Measurements from ENCODE around the gene CHD5. TPM values are rescaled to one million over a fixed set of nuclear protein-coding genes. Genes with fewer than 3 reads are reported as not detected.

Gene CHD5
- total RNA-seq, 4 donors from 2014 or later: 0.04 to 0.36 (median 0.13) TPM; not detected in 1

DNA sequence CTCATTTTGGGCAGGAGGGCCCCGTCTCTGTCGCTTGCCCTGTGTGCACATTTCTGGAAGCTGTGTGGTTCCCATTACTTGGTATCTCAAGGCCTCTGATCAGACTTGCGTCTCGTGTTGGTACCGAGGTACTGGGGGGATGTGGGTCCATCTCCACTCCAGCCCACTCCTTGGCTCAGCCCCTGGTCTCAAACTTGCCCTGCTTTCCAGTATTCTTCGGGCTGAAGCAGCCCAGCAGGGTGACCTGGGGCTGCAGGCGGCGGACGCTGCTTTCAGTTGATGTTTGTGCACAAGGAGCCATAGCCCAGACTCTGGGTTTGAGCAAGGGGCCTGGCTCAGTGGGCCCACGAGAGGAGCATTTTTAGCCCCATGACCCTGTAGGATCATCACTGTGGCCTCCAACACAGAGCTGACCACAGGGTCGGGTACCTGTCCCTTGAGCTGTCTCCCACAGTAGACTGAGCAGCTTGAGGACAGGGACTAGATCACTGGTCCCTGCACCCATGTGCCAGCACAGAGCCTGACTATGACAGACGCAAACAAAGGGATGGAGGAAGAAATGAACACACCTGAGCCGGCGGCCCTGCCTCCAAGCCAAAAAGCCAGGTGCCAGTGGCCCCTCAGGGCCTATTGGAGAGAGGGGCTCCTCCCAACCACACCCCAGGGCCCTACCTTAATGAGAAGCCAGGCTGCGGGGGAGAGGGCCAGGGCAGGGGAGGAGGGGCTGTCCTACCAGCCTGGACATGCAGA is 46.8 kb downstream of the CHD5 start:
- WGBS: 74% methylated on average over 14 of the region's 15 CpGs
- H3K27me3 ChIP-seq: peaks cover 20% of the 10 kb centered on the region
- no peak overlapping the region for H3K27ac ChIP-seq
- DNase-seq (ENCODE audit: low spot score in 2 of 2): no peak
- peaks cover 4% of the 10 kb centered on the region for H3K9me3 ChIP-seq
- no peak for TF ChIP-seq EP300 (IDR thresholded peaks at IDR 0.05)
- H3K4me3 ChIP-seq: no peak overlapping the region
- H3K4me1 ChIP-seq: no peaks in the 10 kb centered on the region
- H3K36me3 ChIP-seq: no peaks in the 10 kb centered on the region

- 89% methylated on average over 6 of the region's 9 CpGs for WGBS
- peaks cover 6% of the 10 kb centered on the region for H3K4me1 ChIP-seq
- no peak overlapping the region for H3K27ac ChIP-seq
- no peaks in the 10 kb centered on the region for H3K36me3 ChIP-seq
- H3K9me3 ChIP-seq: peaks cover 4% of the 10 kb centered on the region
- H3K4me3 ChIP-seq: no peak overlapping the region
- H3K27me3 ChIP-seq: peaks cover 26% of the 10 kb centered on the region
- no peak for DNase-seq (ENCODE audit: low spot score in 2 of 2)
- TF ChIP-seq, protein P1, sequence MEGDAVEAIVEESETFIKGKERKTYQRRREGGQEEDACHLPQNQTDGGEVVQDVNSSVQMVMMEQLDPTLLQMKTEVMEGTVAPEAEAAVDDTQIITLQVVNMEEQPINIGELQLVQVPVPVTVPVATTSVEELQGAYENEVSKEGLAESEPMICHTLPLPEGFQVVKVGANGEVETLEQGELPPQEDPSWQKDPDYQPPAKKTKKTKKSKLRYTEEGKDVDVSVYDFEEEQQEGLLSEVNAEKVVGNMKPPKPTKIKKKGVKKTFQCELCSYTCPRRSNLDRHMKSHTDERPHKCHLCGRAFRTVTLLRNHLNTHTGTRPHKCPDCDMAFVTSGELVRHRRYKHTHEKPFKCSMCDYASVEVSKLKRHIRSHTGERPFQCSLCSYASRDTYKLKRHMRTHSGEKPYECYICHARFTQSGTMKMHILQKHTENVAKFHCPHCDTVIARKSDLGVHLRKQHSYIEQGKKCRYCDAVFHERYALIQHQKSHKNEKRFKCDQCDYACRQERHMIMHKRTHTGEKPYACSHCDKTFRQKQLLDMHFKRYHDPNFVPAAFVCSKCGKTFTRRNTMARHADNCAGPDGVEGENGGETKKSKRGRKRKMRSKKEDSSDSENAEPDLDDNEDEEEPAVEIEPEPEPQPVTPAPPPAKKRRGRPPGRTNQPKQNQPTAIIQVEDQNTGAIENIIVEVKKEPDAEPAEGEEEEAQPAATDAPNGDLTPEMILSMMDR (IDR thresholded peaks at IDR 0.05): no peak
- TF ChIP-seq POLR2AphosphoS5 (IDR thresholded peaks at IDR 0.05) (no peak), POLR2A (IDR thresholded peaks at IDR 0.05) (no peak), EP300 (IDR thresholded peaks at IDR 0.05) (no peak)
Observed at GRCh38 chr1:6131561-6131960, 48.6 kb downstream of the CHD5 start.

- DNase-seq (ENCODE audit: low spot score in 2 of 2): no peak
- Histone ChIP-seq H3K9me3 (peaks cover 4% of the 10 kb centered on the region), H3K36me3 (no peaks in the 10 kb centered on the region), H3K27ac (no peak overlapping the region), H3K4me1 (peaks cover 6% of the 10 kb centered on the region), H3K4me3 (no peak overlapping the region), H3K27me3 (peaks cover 34% of the 10 kb centered on the region)
- TF ChIP-seq POLR2AphosphoS5 (IDR thresholded peaks at IDR 0.05) (no peak), POLR2A (IDR thresholded peaks at IDR 0.05) (no peak), EP300 (IDR thresholded peaks at IDR 0.05) (no peak)
- TF ChIP-seq, protein P1 (IDR thresholded peaks at IDR 0.05): no peak
- 59% methylated on average over 2 of the region's 7 CpGs for WGBS
Observed at GRCh38 chr1:6130596-6130995, 49.5 kb downstream of the CHD5 start.

DNA sequence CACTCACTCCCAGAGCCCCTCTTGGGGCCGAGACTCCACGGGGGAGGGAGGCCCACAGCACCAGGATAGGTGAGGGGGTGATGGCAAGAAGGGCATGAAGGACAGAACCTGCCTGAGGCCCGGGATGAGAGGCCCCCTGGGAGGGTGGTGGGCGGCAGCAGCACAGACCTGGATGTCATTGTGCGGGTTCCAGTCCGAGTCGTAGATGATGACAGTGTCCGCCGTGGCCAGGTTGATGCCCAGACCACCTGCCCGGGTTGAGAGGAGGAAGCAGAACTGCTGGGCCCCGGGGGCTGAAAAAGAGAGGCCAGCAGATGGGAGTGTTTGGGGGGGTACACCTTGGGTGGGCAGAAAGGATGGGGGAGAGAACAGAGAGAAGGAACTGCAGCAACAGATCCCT is 50.1 kb downstream of the CHD5 start:
- 82% methylated on average over 11 of the region's 11 CpGs for WGBS
- Histone ChIP-seq H3K27ac (no peak overlapping the region), H3K27me3 (peaks cover 35% of the 10 kb centered on the region), H3K9me3 (peaks cover 4% of the 10 kb centered on the region), H3K4me3 (no peak overlapping the region), H3K4me1 (peaks cover 6% of the 10 kb centered on the region), H3K36me3 (no peaks in the 10 kb centered on the region)
- DNase-seq (ENCODE audit: low spot score in 2 of 2): no peak
- no peak for TF ChIP-seq EP300 (IDR thresholded peaks at IDR 0.05)
- TF ChIP-seq, protein P1 (IDR thresholded peaks at IDR 0.05): no peak
- TF ChIP-seq POLR2A (IDR thresholded peaks at IDR 0.05): no peak
- TF ChIP-seq POLR2AphosphoS5 (IDR thresholded peaks at IDR 0.05): no peak

GRCh38 chr1:6129313-6129712 is 50.8 kb downstream of the CHD5 start:
- WGBS: 63% methylated on average over 7 of the region's 9 CpGs
- DNase-seq (ENCODE audit: low spot score in 2 of 2): no peak
- H3K27me3 ChIP-seq: peaks cover 35% of the 10 kb centered on the region
- peaks cover 4% of the 10 kb centered on the region for H3K9me3 ChIP-seq
- H3K27ac ChIP-seq: no peak overlapping the region
- no peaks in the 10 kb centered on the region for H3K36me3 ChIP-seq
- TF ChIP-seq EP300 (IDR thresholded peaks at IDR 0.05) (no peak), POLR2AphosphoS5 (IDR thresholded peaks at IDR 0.05) (no peak), POLR2A (IDR thresholded peaks at IDR 0.05) (no peak)
- TF ChIP-seq, protein P1 (IDR thresholded peaks at IDR 0.05): no peak
- H3K4me3 ChIP-seq: no peak overlapping the region
- peaks cover 6% of the 10 kb centered on the region for H3K4me1 ChIP-seq
